ENCODE results near the gene NUPR1. TPM values are rescaled to one million over a fixed set of nuclear protein-coding genes. Genes with fewer than 3 reads are reported as not detected.

NUPR1 gene
- total RNA-seq, 2 experiments from 2014 or later = not detected

DNA sequence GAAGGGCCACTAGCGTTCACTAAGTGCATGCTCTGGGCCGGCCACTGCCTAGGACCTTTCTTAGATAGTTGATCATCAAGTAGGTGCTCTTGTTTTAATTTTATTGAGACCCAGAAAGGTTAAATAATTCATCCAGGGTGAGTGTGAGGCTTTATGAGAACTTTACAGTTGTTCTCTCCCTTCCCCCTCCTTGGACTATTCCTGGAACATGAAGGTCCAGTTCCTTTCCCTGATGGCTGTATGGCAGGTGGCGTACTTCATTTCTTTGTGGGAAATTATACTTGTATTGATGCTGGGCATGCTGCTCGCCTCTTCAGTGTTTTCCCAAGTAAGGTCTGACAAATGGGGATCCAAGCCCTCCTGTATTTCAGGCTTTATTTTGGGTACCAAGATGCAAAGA is 23.4 kb upstream of the NUPR1 start:
- ATAC-seq (no peak), DNase-seq (no peak)
- TF ChIP-seq, protein P1, sequence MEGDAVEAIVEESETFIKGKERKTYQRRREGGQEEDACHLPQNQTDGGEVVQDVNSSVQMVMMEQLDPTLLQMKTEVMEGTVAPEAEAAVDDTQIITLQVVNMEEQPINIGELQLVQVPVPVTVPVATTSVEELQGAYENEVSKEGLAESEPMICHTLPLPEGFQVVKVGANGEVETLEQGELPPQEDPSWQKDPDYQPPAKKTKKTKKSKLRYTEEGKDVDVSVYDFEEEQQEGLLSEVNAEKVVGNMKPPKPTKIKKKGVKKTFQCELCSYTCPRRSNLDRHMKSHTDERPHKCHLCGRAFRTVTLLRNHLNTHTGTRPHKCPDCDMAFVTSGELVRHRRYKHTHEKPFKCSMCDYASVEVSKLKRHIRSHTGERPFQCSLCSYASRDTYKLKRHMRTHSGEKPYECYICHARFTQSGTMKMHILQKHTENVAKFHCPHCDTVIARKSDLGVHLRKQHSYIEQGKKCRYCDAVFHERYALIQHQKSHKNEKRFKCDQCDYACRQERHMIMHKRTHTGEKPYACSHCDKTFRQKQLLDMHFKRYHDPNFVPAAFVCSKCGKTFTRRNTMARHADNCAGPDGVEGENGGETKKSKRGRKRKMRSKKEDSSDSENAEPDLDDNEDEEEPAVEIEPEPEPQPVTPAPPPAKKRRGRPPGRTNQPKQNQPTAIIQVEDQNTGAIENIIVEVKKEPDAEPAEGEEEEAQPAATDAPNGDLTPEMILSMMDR (IDR thresholded peaks at IDR 0.05) = no peak
- intact Hi-C loops (cut with micrococcal nuclease) = no loop called here
- peaks cover 26% of the 10 kb centered on the region for H3K4me1 Mint-ChIP-seq (ENCODE audit: low read depth)
- ChIA-PET CTCF (no interaction called here), POLR2A (no interaction called here)
- H3K27ac Mint-ChIP-seq = no peak overlapping the region
- no peak overlapping the region for H3K4me3 Mint-ChIP-seq
- no peaks in the 10 kb centered on the region for H3K27me3 Mint-ChIP-seq
- peaks cover 5% of the 10 kb centered on the region for H3K9me3 Mint-ChIP-seq
- H3K36me3 Mint-ChIP-seq (ENCODE audit: low read depth) = peaks cover 41% of the 10 kb centered on the region

- POLR2A ChIA-PET = no interaction called here
- intact Hi-C loops (cut with micrococcal nuclease) = no loop called here
- no peak for ATAC-seq
- Mint-ChIP-seq H3K27ac (no peak overlapping the region), H3K36me3 (ENCODE audit: low read depth) (peaks cover 39% of the 10 kb centered on the region), H3K27me3 (no peaks in the 10 kb centered on the region), H3K4me1 (ENCODE audit: low read depth) (peaks cover 30% of the 10 kb centered on the region), H3K9me3 (peaks cover 3% of the 10 kb centered on the region), H3K4me3 (no peak overlapping the region)
- DNase-seq = no peak
- TF ChIP-seq, protein P1 (IDR thresholded peaks at IDR 0.05) = no peak
- CTCF ChIA-PET = no interaction called here
These were observed 22.9 kb upstream of the NUPR1 start for GRCh38 chr16:28561557-28562187.

GRCh38 chr16:28558456-28558855 is 19.7 kb upstream of the NUPR1 start:
- Mint-ChIP-seq H3K9me3 (no peaks in the 10 kb centered on the region), H3K27ac (peak overlapping the region; percentile 22), H3K36me3 (ENCODE audit: low read depth) (peaks cover 25% of the 10 kb centered on the region), H3K27me3 (no peaks in the 10 kb centered on the region), H3K4me3 (no peak overlapping the region), H3K4me1 (ENCODE audit: low read depth) (peaks cover 42% of the 10 kb centered on the region)
- ChIA-PET CTCF (no interaction called here), POLR2A (no interaction called here)
- TF ChIP-seq, protein P1 (IDR thresholded peaks at IDR 0.05) = no peak
- ATAC-seq (no peak), DNase-seq (no peak)
- intact Hi-C loops (cut with micrococcal nuclease) = no loop called here

GRCh38 chr16:28556914-28557320 is 18.1 kb upstream of the NUPR1 start:
- peaks cover 41% of the 10 kb centered on the region for H3K4me1 Mint-ChIP-seq (ENCODE audit: low read depth)
- no peaks in the 10 kb centered on the region for H3K9me3 Mint-ChIP-seq
- CTCF ChIA-PET = no interaction called here
- TF ChIP-seq, protein P1 (IDR thresholded peaks at IDR 0.05) = no peak
- H3K36me3 Mint-ChIP-seq (ENCODE audit: low read depth) = peaks cover 25% of the 10 kb centered on the region
- H3K27me3 Mint-ChIP-seq = no peaks in the 10 kb centered on the region
- ATAC-seq (no peak), DNase-seq (no peak)
- intact Hi-C loops (cut with micrococcal nuclease) = no loop called here
- H3K4me3 Mint-ChIP-seq = no peak overlapping the region
- H3K27ac Mint-ChIP-seq = no peak overlapping the region
- POLR2A ChIA-PET = interaction anchor here (1.2 kb wide), 2 partner anchors 60 to 63 kb away, joined by 3 to 5 read pairs; partner anchors contain the start of gene APOBR

DNA sequence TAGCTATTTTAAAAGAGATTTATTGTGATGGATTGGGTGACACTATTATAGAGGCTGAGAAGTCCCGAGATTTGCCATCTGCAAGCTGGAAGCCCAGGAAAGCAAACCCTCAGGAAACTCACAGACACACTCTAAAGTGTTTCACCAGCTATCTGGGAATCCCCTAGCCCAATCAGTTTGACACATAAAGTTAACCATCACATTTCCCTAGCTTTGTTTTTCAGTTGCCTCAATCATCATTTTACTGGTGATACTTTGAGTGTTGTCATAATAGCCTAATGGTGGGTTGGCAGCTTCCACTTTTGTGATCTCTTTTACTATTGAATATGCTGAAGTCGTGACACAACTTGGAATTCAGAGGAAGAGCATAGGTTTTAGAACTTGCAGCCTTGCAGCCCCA is 16.8 kb upstream of the NUPR1 start:
- TF ChIP-seq, protein P1 (IDR thresholded peaks at IDR 0.05) = no peak
- Mint-ChIP-seq H3K9me3 (no peaks in the 10 kb centered on the region), H3K27me3 (no peaks in the 10 kb centered on the region), H3K36me3 (ENCODE audit: low read depth) (peaks cover 21% of the 10 kb centered on the region), H3K4me3 (peak overlapping the region; percentile 3), H3K4me1 (ENCODE audit: low read depth) (peaks cover 36% of the 10 kb centered on the region), H3K27ac (peak overlapping the region; percentile 60)
- DNase-seq (no peak), ATAC-seq (peak; percentile 13)
- intact Hi-C loops (cut with micrococcal nuclease) = no loop called here
- ChIA-PET CTCF (interaction anchor here (0.9 to 1.1 kb wide), 2 partner anchors 61 kb away, joined by 4 read pairs; partner anchors contain the start of gene APOBR), POLR2A (interaction anchor here (0.5 to 1.3 kb wide), 2 partner anchors 49 to 359 kb away, joined by 3 read pairs; no protein-coding TSS in a partner anchor)

Data from activated CD8-positive, alpha-beta T cell treated with anti-CD3 and anti-CD28 coated beads for 36 hours (primary cell).